Measurements from ENCODE around the gene UBAC2.

The UBAC2 gene

GRCh38 chr13:99200432-99201167 is at the start of gene UBAC2:
Gene UBAC2, plus strand, starts transcription at chr13:99200854. Its CDS starts 55 bp downstream, at chr13:99200909.
- DNase-seq, result peak; percentile 97

- DNase-seq, result peak; percentile 41
These were observed 49.1 kb upstream of the UBAC2 start for GRCh38 chr13:99151516-99151915.

- no peak for DNase-seq
These were observed 47.4 kb upstream of the UBAC2 start for GRCh38 chr13:99153219-99153618.

GRCh38 chr13:99154064-99154463 is 46.6 kb upstream of the UBAC2 start:
- DNase-seq, result no peak

GRCh38 chr13:99155821-99156220 is 44.8 kb upstream of the UBAC2 start:
- no peak for DNase-seq

- no peak for DNase-seq
These were observed 43.6 kb upstream of the UBAC2 start for GRCh38 chr13:99157046-99157445.

GRCh38 chr13:99158846-99159245 is 41.8 kb upstream of the UBAC2 start:
- DNase-seq, result no peak

GRCh38 chr13:99159331-99160061 is 41.2 kb upstream of the UBAC2 start:
- DNase-seq, result no peak

GRCh38 chr13:99160415-99160814 is 40.2 kb upstream of the UBAC2 start:
- DNase-seq, result no peak

- no peak for DNase-seq
These were observed 39.1 kb upstream of the UBAC2 start for GRCh38 chr13:99161512-99161911.

- DNase-seq, result no peak
These were observed 37.9 kb upstream of the UBAC2 start for GRCh38 chr13:99162567-99163361.

GRCh38 chr13:99164226-99164625 is 36.4 kb upstream of the UBAC2 start:
- DNase-seq, result no peak

- DNase-seq, result no peak
These were observed 34.7 kb upstream of the UBAC2 start for GRCh38 chr13:99165753-99166587.

- DNase-seq, result no peak
These were observed 27.7 kb upstream of the UBAC2 start for GRCh38 chr13:99172951-99173350.

GRCh38 chr13:99173606-99174005 is 27.0 kb upstream of the UBAC2 start:
- no peak for DNase-seq

- no peak for DNase-seq
These were observed 26.0 kb upstream of the UBAC2 start for GRCh38 chr13:99174533-99175100.

GRCh38 chr13:99176309-99177276 is 24.1 kb upstream of the UBAC2 start:
- DNase-seq, result peak; percentile 85

- DNase-seq, result no peak
These were observed 22.0 kb upstream of the UBAC2 start for GRCh38 chr13:99178636-99179035.

GRCh38 chr13:99179460-99179859 is 21.2 kb upstream of the UBAC2 start:
- DNase-seq, result no peak

- no peak for DNase-seq
These were observed 18.2 kb upstream of the UBAC2 start for GRCh38 chr13:99182439-99182838.

GRCh38 chr13:99185606-99186005 is 15.0 kb upstream of the UBAC2 start:
- DNase-seq, result no peak

Data from stimulated activated CD4-positive, alpha-beta T cell treated with anti-CD3 and anti-CD28 coated beads, Interleukin-15, amount 100 ng/mL, for 24 hours (primary cell).